HG03025 (cell line): ENCODE measurements around the gene ZCCHC7.
"Not testable (repeated sequence)": the region's sequence is repeated elsewhere in the genome, so short reads cannot be mapped to it uniquely, and the experiment has no call there.

Experiments
- ATAC-seq: cut with Tn5 transposase; IDR thresholded peaks from one replicate; pipeline ENCODE4 v1.9.1; 2021; ENCODE audit warnings: mild to moderate bottlenecking, moderate library complexity; ENCODE audit not compliant: unreplicated experiment, low FRiP score

ZCCHC7 gene

GRCh38 chr9:37203456-37203855 is 83.1 kb downstream of the ZCCHC7 start:
- not testable (repeated sequence) for ATAC-seq

GRCh38 chr9:37206121-37206620 is 85.8 kb downstream of the ZCCHC7 start:
- ATAC-seq, result no peak

DNA sequence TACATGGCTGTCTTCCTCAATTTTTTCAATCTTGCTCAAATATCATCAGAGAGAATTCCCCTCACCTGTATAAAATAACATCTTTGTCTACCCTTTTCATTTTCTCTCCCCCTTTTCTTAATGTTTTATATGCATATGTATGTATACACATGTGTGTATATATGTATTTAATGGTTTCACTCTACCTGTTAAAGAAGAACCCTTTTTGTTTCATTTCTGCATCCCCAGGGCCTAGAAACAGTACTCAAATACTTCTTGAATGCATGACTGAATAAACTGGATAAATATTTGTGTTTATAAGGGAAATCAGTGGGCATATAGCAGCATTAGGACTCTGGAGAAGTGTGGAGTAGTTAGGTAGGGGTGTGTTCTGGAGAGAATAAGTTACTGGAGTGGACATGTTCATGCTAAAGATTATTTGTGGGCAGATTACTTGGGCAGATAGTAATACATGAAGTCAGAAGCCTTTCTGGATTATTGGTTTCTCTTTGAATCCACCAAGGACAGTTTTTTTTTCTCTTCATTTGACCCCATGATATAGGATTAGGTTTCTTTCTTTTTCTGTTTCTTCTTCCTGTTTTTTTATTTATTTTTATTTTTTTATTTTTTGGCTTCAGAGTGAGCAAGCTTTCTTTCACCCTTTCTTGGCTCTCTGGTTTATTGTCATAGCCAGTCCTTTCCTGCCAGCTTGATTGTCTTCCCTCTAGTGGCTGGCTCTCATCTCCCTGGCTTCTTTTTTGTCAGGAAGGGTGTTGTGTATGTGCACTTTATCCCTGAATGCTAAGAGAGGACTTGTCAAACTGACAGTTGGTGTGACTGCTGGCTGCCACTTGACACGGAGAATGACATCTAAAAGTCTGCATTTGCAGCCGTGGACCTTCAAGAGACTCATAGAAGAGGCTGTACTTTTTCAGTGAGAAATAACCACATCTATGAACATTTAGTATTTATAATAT is 89.3 kb downstream of the ZCCHC7 start:
- ATAC-seq, result no peak

DNA sequence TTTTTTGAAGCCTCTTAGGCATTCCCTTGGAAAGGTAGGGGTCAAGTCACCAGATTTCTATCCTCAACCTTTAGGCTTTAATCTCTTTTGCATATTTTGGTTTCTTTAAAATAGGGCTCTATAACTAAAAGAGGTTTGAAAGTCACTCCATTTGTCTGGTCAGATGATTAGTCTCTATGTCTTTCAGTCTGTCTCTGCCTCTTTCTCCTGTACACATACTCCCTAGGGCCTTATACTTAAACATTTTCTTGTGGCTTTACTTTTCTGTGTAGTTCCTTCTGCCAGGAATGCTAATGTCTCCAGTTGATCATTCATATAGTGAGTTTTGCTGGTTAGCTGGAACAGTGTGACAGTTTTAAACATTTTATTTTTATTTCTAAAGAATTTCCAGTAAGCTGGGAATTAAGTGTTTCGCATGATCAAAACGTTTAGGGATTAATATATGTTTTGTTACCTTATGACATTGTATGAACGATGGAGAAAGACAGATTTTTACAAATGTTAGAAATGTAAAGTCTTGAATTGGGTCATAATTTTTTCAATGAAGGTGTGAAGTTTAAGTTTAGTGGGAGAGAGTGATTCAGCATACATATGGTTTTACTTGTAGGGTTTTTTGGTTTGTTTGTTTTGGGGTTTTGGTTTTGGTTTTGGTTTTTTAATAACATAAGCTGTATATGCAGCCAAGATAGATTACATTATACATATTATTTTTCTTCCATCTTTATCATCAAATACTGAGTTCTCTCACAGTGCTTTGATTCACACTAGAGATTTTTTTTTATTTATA is 90.6 kb downstream of the ZCCHC7 start:
- no peak for ATAC-seq

DNA sequence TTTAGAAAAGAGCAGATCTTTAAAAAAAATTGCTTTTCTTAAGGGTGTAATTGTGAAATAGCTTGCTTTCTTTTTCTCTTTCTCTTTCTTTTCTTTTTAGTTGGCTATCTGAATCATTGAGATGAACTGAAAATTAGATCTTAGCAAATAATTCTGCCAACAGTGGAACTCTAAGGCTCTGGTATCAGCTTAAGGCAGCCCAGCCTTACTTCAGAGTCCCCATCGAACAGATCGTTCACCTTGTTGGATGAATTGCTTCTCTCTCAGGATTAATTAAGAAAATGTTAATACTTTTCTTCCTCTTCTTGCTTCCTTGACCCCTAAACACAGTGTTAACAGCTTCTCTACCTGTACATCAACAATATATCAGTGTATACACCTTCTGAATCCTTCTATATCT is 92.1 kb downstream of the ZCCHC7 start:
- no peak for ATAC-seq

DNA sequence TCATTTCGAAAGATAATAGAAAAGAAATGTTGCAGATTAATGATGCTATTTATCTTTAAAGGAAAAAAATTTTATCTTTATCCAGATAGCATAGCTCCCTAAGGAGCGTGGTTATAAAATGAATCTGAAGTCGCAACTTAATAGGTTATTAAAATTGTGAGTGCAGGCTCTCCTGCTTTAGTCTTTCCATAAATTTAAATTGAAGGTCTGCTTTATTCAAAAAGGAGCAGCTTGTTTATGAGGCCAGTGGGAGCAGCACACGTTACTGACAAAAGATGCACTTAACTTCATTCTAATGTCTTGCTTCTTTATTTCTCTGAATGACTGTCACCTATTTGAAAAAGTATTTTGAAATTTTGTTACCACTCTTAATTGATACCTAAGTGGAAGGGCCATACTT is 95.0 kb downstream of the ZCCHC7 start:
- no peak for ATAC-seq

DNA sequence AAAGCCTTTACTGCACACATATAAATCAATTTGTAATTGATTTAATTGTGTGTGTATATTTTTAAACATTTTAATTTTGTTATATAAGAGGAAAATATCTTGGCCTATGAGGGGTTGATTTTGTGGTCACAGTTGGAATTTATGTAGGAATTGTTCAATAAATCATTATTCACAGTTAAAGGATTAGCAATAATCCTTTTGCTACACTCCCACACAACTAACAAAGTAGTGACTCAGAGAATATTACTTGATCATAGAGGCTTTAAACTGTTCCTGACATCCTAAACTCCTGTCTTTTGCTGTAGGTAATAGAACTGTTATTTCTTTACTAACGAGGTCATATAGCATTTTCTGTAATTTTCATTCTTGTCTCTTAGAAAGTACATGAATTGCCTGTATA is 95.5 kb downstream of the ZCCHC7 start:
- no peak for ATAC-seq

GRCh38 chr9:37217161-37217560 is 96.8 kb downstream of the ZCCHC7 start:
- ATAC-seq, result no peak

DNA sequence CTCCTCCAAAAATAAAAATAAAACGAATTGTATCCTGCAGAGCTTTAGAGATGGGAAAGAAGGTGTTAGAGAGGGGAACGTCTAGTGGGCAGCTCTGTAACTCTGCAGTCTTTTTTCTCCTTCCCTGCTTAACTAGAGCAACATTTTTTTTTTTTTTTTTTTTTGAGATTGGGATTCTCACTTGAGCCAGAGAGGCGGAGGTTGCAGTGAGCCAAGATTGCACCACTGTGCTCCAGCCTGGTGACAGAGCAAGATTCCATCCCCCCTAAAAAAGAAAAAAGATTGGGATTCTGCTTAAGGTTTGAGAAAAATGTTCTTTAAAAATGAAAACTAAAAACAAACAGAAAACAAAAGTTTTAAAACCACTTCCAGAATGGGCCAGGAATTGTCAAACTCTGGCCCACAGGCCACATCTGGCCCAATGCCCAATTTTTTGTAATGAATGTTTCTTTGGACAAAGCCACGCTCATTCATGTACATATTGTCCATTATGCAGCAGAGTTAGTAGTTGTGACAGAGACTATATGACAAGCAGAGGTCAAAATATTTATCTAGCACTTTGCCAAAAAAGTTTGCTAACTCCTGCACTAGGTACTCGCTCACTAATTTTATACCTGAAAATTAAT is 98.5 kb downstream of the ZCCHC7 start:
- no peak for ATAC-seq

- ATAC-seq, result no peak
These were observed 100.6 kb downstream of the ZCCHC7 start for GRCh38 chr9:37220971-37221370.

- ATAC-seq, result no peak
These were observed 101.2 kb downstream of the ZCCHC7 start for GRCh38 chr9:37221489-37222106.

DNA sequence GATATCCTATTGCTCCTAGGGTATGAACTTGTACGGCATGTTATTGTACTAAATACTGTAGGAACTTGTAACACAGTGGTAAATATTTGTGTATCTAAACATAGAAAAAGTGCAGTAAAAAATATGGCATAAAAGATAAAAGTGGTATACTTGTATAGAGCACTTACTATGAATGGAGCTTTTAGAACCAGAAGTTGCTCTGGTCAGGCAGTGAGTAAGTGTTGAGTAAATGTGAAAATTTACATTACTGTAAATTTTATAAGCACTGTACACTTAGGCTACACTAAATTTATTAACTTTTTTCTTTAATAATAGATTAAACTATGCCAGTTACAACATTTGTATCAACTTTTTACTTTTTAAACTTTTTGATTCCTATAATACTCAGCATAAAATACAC is 109.1 kb downstream of the ZCCHC7 start:
- no peak for ATAC-seq

DNA sequence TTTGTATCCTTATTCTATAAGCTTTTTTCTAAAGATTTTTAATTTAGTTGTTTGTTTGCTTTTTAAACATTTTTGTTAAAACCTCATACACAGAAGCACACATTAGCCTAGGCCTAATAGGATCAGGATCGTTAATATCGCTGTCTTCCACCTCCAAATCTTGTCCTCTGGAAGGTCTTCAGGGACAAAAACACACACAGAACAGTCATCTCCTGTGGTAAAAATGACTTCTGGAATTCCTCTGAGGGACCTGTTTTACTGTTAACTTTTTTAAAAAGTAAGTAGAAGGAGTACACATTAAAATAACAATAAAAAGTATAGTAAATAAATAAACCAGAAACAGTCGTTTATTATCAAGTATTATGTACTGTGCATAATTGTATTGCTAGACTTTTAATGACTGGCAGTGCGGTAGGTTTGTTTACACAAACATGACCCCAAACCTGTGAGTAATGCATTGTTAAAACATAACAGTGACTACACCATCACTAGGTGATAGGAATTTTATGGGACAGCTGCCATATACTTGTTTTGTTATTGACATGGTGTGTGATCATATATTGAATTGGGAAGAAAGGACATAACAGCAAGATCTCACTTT is 109.6 kb downstream of the ZCCHC7 start:
- no peak for ATAC-seq

DNA sequence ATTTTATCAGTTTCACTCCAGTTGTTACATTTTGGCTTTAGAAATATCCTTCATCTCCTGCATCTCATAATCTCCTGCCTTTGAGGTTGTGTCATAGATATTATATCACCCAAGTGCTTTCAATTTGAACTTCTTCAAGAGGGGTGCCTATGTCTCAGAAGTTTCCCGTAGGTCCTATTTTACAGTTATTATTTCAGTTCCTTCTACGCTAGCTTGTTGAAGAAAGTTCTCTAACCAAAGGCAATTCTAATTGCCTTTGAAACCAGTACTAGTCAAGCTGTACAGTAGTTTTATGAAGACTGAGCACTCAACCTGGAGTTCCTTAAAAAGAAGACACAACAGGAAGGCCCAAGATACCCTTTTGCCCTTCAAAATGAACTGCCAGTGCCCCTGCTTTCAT is 116.4 kb downstream of the ZCCHC7 start:
- no peak for ATAC-seq

- no peak for ATAC-seq
These were observed 117.7 kb downstream of the ZCCHC7 start for GRCh38 chr9:37238122-37238521.

DNA sequence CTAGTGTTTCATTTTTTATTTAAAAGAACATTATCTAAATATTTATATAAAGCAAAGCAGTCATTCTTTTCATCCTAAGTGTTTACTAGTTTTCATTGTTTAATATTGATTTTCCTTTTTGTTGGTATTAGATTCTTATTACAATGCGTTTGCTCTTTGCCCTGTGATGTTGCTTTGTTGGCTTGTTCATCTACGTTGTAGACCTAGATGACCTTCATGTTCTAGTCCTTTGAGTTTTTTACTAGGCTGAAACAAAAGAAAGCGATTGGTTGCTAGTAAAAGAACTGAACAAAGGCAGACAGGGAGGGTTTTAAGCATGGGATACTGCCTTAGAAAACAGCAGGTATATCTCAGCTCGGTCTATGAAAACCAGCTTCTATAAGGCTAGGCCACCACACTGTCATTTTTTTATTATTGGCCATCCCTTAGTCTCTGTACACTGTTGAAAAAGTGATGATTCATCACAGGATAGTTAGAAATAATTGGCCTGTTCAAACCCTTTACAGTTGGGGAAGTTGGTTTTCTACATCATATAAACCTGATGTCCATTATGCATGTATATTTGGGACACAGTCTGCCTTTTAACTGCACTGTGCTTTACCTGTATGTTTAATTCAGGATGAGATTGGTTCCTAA is 119.0 kb downstream of the ZCCHC7 start:
- no peak for ATAC-seq

DNA sequence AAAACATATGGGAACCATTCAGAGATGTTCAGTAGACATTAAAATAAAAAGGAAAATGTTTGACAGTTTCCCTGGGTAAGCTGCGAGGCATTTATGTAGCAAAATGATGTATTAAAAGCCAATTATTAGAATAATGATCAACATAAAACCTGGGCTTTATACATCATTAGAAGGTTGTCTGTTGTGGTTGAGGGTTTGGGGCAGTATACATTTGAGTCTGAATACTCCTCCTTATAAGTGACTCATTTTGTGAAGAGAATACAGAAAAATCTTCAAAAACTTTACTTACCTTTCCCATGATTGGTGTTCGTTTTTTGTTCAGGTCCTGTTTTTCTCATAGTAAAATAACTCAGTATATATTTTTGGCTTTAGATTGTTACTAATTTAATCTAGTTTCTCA is 119.5 kb downstream of the ZCCHC7 start:
- ATAC-seq, result no peak

DNA sequence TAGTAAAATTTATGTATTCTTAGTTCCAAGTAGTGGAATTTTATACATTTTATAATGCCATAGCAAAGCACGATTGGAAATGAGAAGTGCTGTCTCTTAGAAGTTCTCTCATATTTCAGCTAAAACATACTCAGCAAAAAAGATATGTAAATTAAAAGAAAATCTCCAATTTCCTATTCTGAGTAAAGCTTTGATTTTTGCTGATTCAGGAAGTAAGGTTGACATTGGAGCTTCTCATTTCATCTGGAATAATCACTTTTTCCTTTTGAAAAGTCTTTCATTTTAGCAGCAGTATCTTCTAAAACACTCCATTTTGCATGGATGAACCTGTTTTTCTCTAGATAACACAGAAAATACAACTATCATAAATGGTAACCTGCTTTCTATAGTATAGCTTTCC is 121.0 kb downstream of the ZCCHC7 start:
- no peak for ATAC-seq

- ATAC-seq, result no peak
These were observed 121.7 kb downstream of the ZCCHC7 start for GRCh38 chr9:37242089-37242488.
